HG02970 (cell line): ENCODE results near the gene FRY.
"Not testable (repeated sequence)": the region's sequence is repeated elsewhere in the genome, so short reads cannot be mapped to it uniquely, and the experiment has no call there.

Experiments used
- ATAC-seq: cut with Tn5 transposase; IDR thresholded peaks from one replicate; pipeline ENCODE4 v1.9.1; 2021; ENCODE audit warnings: mild to moderate bottlenecking, moderate library complexity, moderate number of reproducible peaks; ENCODE audit not compliant: unreplicated experiment, low FRiP score

The FRY gene

GRCh38 chr13:32031025-32031814 is at the start of gene FRY:
Gene FRY (plus strand): TSS chr13:32031774. CDS start chr13:32031796, 22 bp downstream.
- peak; percentile 77 for ATAC-seq

- ATAC-seq = no peak
These were observed 49.5 kb upstream of the FRY start for GRCh38 chr13:31982124-31982523.

- ATAC-seq = no peak
These were observed 49.0 kb upstream of the FRY start for GRCh38 chr13:31982540-31982939.

GRCh38 chr13:31983696-31984095 is 47.9 kb upstream of the FRY start:
- ATAC-seq = not testable (repeated sequence)

GRCh38 chr13:31984388-31984787 is 47.2 kb upstream of the FRY start:
- not testable (repeated sequence) for ATAC-seq

- ATAC-seq = no peak
These were observed 44.7 kb upstream of the FRY start for GRCh38 chr13:31986676-31987470.

- ATAC-seq = no peak
These were observed 43.9 kb upstream of the FRY start for GRCh38 chr13:31987535-31988170.

- not testable (repeated sequence) for ATAC-seq
These were observed 37.2 kb upstream of the FRY start for GRCh38 chr13:31994367-31994766.

- ATAC-seq = no peak
These were observed 35.0 kb upstream of the FRY start for GRCh38 chr13:31996601-31997000.

GRCh38 chr13:31997641-31998040 is 33.9 kb upstream of the FRY start:
- no peak for ATAC-seq

- ATAC-seq = no peak
These were observed 33.4 kb upstream of the FRY start for GRCh38 chr13:31998131-31998530.

GRCh38 chr13:32000754-32001153 is 30.8 kb upstream of the FRY start:
- not testable (repeated sequence) for ATAC-seq

- ATAC-seq = no peak
These were observed 30.3 kb upstream of the FRY start for GRCh38 chr13:32001154-32001768.

- ATAC-seq = no peak
These were observed 29.8 kb upstream of the FRY start for GRCh38 chr13:32001769-32002168.

- no peak for ATAC-seq
These were observed 28.7 kb upstream of the FRY start for GRCh38 chr13:32002873-32003272.

GRCh38 chr13:32007494-32007893 is 24.1 kb upstream of the FRY start:
- no peak for ATAC-seq

- ATAC-seq = no peak
These were observed 22.9 kb upstream of the FRY start for GRCh38 chr13:32008518-32009175.

- no peak for ATAC-seq
These were observed 22.2 kb upstream of the FRY start for GRCh38 chr13:32009362-32009761.

- ATAC-seq = no peak
These were observed 21.4 kb upstream of the FRY start for GRCh38 chr13:32010136-32010535.

- no peak for ATAC-seq
These were observed 19.6 kb upstream of the FRY start for GRCh38 chr13:32011971-32012370.
